ENCODE measurements around the gene CARMIL1. TPM values are rescaled to one million over a fixed set of nuclear protein-coding genes. Genes with fewer than 3 reads are reported as not detected.
A peak's percentile ranks its signal among the peaks of the same experiment; 100 is the strongest.

Gene CARMIL1
- total and polyA plus RNA-seq, 12 donors, result 9.2 to 36.2 (median 14.5) TPM

- no peaks in the 10 kb centered on the region for H3K27me3 ChIP-seq
- peaks cover 5 to 15% of the 10 kb centered on the region in 2 donors for H3K4me1 ChIP-seq (replicated peaks in 1 of 2)
- no peaks in the 10 kb centered on the region for H3K36me3 ChIP-seq (replicated peaks in 1 of 2)
- TF ChIP-seq CTCF (IDR thresholded peaks at IDR 0.05), result no peak
- TF ChIP-seq POLR2A (IDR thresholded peaks at IDR 0.05), result no peak
- no peak for DNase-seq
- H3K27ac ChIP-seq, result no peak overlapping the region
- 84 to 97% (median 93%) methylated on average over 1 of the region's 1 CpG for WGBS, 4 donors
- H3K9me3 ChIP-seq (replicated peaks in 1 of 3), result no peaks in the 10 kb centered on the region
- intact Hi-C loops (cut with DNase I), result loop anchor here in 1 of 2 donors (5.0 kb wide), 1 partner anchor 217 kb away; no protein-coding TSS in a partner anchor
- no peak overlapping the region for H3K4me3 ChIP-seq
Measured at GRCh38 chr6:25275436-25275835, 3.7 kb upstream of the CARMIL1 start.

GRCh38 chr6:25277386-25277785 is 1.8 kb upstream of the CARMIL1 start:
- peaks cover 7 to 21% of the 10 kb centered on the region in 2 donors for H3K4me1 ChIP-seq (replicated peaks in 1 of 2)
- H3K9me3 ChIP-seq (replicated peaks in 1 of 3), result no peaks in the 10 kb centered on the region
- TF ChIP-seq POLR2A (IDR thresholded peaks at IDR 0.05) (no peak), CTCF (IDR thresholded peaks at IDR 0.05) (no peak)
- no peak overlapping the region for H3K27ac ChIP-seq
- no peaks in the 10 kb centered on the region for H3K36me3 ChIP-seq (replicated peaks in 1 of 2)
- DNase-seq, result no peak
- WGBS, 4 donors, result 93 to 95% (median 94%) methylated on average over 1 of the region's 1 CpG
- intact Hi-C loops (cut with DNase I), result loop anchor here in 1 of 2 donors (5.0 kb wide), 1 partner anchor 215 kb away; no protein-coding TSS in a partner anchor
- H3K27me3 ChIP-seq, result no peaks in the 10 kb centered on the region
- no peak overlapping the region for H3K4me3 ChIP-seq

GRCh38 chr6:25277857-25278256 is 1.3 kb upstream of the CARMIL1 start:
- Histone ChIP-seq H3K27me3 (no peaks in the 10 kb centered on the region), H3K27ac (no peak overlapping the region), H3K36me3 (replicated peaks in 1 of 2) (no peaks in the 10 kb centered on the region), H3K4me3 (no peak overlapping the region), H3K9me3 (replicated peaks in 1 of 3) (no peaks in the 10 kb centered on the region), H3K4me1 (replicated peaks in 1 of 2) (peaks cover 7 to 21% of the 10 kb centered on the region in 2 donors)
- intact Hi-C loops (cut with DNase I), result loop anchor here in 1 of 2 donors (5.0 kb wide), 1 partner anchor 214 kb away; no protein-coding TSS in a partner anchor
- 88 to 100% (median 98%) methylated on average over 1 of the region's 1 CpG for WGBS, 4 donors
- TF ChIP-seq POLR2A (IDR thresholded peaks at IDR 0.05) (no peak), CTCF (IDR thresholded peaks at IDR 0.05) (no peak)
- DNase-seq, result no peak

GRCh38 chr6:25278261-25278913 is 787 bp upstream of the CARMIL1 start:
- Histone ChIP-seq H3K27ac (peak overlapping the region in 4 of 5 donors; percentile 48 to 89 (median 68)), H3K27me3 (no peaks in the 10 kb centered on the region), H3K9me3 (replicated peaks in 1 of 3) (no peaks in the 10 kb centered on the region), H3K4me3 (peak overlapping the region; percentile 74 to 93 (median 86)), H3K4me1 (replicated peaks in 1 of 2) (peaks cover 7 to 21% of the 10 kb centered on the region in 2 donors), H3K36me3 (replicated peaks in 1 of 2) (no peaks in the 10 kb centered on the region)
- intact Hi-C loops (cut with DNase I), result loop anchor here in 1 of 2 donors (5.0 kb wide), 1 partner anchor 214 kb away; no protein-coding TSS in a partner anchor
- DNase-seq, result peak in 2 of 7 donors; percentile 18 to 25
- WGBS, 4 donors, result 4 to 7% (median 6%) methylated on average over 14 to 16 of the region's 16 CpGs
- TF ChIP-seq POLR2A (IDR thresholded peaks at IDR 0.05) (no peak), CTCF (IDR thresholded peaks at IDR 0.05) (no peak)
